ENCODE data around the gene MKI67.

GRCh38 chr10:128071417-128071782 lies 54.8 kb downstream of the MKI67 start:
- no peak for TF ChIP-seq CTCF (IDR thresholded peaks at IDR 0.05; ENCODE audit: low read length)
- no peak for TF ChIP-seq EZH2 (optimal IDR thresholded peaks at IDR 0.05; ENCODE audit: low read depth, low read length)
- TF ChIP-seq EZH2phosphoT487 (IDR thresholded peaks at IDR 0.05; ENCODE audit: low read length): no peak
